ENCODE results near the gene MAX.
"Not testable (repeated sequence)": the region's sequence is repeated elsewhere in the genome, so short reads cannot be mapped to it uniquely, and the experiment has no call there.

Gene MAX

DNA sequence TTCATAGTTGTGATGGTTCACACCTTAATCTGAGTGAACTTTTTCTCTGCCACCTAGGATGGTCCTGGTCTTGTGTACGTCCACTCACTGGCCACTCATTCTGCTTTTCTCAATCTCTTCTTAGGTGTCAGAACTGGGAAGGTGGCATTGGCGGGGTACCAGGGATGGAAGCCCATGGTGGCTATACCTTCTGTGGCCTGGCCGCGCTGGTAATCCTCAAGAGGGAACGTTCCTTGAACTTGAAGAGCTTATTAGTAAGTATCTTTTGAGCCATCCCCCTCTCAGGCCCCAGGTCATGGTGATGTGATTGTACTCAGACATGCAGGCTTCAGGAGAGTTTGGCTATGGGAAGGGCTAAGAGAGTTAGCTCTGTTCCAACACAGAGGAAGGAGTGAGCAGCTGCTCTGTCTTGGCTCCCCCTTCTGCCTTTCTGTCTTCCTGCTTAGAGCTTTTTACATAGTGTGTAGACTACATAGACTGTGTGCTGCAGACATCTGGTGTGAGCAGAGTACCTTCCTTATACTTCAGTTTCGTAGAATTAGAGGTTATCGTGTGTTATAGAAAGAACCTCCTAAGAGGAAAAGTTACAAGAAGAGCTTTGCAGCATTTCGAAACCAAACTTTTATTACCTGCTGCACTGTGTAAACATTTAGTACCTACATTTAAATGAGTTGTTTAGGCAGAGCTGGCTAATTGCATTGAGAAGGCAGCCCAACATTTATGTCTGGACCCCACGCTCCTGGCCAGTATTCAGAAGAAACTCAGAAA, 61.5 kb downstream of the MAX start:
- Histone ChIP-seq H3K4me1 (no peaks in the 10 kb centered on the region), H3K4me3 (ENCODE audit: low read depth, low read length) (no peak overlapping the region), H3K27me3 (no peaks in the 10 kb centered on the region), H3K9me3 (no peaks in the 10 kb centered on the region), H3K36me3 (peaks cover 7% of the 10 kb centered on the region)
- DNase-seq = no peak
- TF ChIP-seq, protein P1, sequence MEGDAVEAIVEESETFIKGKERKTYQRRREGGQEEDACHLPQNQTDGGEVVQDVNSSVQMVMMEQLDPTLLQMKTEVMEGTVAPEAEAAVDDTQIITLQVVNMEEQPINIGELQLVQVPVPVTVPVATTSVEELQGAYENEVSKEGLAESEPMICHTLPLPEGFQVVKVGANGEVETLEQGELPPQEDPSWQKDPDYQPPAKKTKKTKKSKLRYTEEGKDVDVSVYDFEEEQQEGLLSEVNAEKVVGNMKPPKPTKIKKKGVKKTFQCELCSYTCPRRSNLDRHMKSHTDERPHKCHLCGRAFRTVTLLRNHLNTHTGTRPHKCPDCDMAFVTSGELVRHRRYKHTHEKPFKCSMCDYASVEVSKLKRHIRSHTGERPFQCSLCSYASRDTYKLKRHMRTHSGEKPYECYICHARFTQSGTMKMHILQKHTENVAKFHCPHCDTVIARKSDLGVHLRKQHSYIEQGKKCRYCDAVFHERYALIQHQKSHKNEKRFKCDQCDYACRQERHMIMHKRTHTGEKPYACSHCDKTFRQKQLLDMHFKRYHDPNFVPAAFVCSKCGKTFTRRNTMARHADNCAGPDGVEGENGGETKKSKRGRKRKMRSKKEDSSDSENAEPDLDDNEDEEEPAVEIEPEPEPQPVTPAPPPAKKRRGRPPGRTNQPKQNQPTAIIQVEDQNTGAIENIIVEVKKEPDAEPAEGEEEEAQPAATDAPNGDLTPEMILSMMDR (IDR thresholded peaks at IDR 0.05; ENCODE audit: low read depth, low read length) = no peak

DNA sequence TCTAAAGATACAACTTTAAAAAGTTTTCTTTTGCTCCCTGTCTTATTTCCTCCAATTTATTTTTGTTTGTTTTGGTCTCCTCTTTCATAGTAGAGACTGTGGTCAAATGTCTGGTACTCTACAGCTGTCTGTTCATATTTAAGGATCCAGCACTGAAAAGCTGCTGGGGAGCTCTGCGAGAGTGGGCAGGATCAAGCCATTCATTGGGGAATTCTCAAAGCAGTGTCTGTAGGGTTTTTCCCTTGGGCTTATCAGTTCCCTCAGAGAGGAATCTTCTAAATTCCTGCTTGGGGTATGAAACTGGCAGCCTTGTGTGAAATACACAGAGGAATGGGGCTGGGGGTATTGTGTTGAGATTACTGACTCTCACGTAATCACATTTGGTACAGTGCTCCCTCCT, 63.4 kb downstream of the MAX start:
- H3K27me3 ChIP-seq = no peaks in the 10 kb centered on the region
- no peak for DNase-seq
- H3K4me1 ChIP-seq = peaks cover 11% of the 10 kb centered on the region
- H3K36me3 ChIP-seq = peaks cover 7% of the 10 kb centered on the region
- no peak overlapping the region for H3K4me3 ChIP-seq (ENCODE audit: low read depth, low read length)
- TF ChIP-seq, protein P1 (IDR thresholded peaks at IDR 0.05; ENCODE audit: low read depth, low read length) = no peak
- no peaks in the 10 kb centered on the region for H3K9me3 ChIP-seq

DNA sequence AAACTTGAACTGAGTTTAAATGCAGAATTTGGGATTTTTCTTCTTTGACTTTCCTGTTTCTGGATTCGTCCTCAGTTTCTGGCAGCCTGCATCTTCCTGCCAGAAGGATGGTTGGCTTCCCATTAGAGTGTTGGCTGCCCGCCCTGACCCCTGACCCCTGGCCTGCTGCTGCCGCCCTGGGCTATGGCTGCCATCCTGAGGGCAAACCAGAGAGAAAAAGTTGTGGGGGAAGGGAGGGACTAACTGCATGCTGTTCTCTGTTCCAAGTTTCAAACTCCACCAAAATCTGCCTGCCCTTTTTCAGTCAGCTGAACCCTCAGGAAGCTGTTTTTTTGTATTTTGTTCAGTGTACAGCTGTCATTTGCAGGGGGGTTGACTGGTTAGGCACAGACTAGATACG, 67.3 kb downstream of the MAX start:
- no peaks in the 10 kb centered on the region for H3K27me3 ChIP-seq
- no peak overlapping the region for H3K4me3 ChIP-seq (ENCODE audit: low read depth, low read length)
- H3K9me3 ChIP-seq = no peaks in the 10 kb centered on the region
- peaks cover 15% of the 10 kb centered on the region for H3K36me3 ChIP-seq
- peaks cover 11% of the 10 kb centered on the region for H3K4me1 ChIP-seq
- TF ChIP-seq, protein P1 (IDR thresholded peaks at IDR 0.05; ENCODE audit: low read depth, low read length) = no peak
- DNase-seq = peak; percentile 55

DNA sequence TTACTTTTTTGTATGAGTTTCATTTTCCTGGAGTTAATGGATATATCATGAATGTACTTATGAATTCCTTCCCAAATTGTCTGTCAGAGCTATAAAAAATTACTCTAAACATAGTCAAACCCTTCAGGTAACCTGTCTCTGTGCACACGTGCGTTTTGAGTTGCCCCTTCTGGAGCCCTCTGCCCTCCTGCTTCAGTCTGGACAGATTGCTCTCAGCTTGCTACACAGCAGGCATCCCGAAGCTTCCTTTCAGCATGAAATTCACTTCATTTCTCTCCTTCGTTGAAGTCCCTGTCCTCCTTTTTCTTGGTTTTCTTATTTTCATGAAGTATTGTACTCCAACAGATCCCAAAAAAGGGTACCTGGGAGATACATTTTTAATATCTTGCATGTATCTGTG, 68.3 kb downstream of the MAX start:
- no peaks in the 10 kb centered on the region for H3K27me3 ChIP-seq
- DNase-seq = no peak
- TF ChIP-seq, protein P1 (IDR thresholded peaks at IDR 0.05; ENCODE audit: low read depth, low read length) = no peak
- H3K9me3 ChIP-seq = no peaks in the 10 kb centered on the region
- H3K36me3 ChIP-seq = peaks cover 19% of the 10 kb centered on the region
- H3K4me1 ChIP-seq = peaks cover 11% of the 10 kb centered on the region
- H3K4me3 ChIP-seq (ENCODE audit: low read depth, low read length) = no peak overlapping the region

DNA sequence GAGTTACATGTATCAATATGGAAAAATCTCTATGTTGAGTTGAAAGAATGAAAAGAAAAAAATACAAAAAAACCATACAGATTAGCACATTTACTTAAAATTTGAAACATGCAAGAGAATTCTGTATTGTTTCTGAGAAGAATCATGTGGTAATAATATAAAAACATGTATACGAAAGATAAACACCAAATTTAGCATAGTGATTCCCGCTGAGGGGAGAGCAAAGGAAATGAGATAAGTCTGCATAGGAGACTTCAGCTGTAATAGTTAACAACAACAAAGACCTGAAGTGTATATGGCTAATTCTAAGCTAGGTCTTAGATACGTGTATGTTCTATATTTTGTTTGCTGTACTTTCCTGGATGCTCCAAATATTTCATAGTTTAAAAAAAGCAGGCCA, 69.1 kb downstream of the MAX start:
- DNase-seq = no peak
- no peaks in the 10 kb centered on the region for H3K9me3 ChIP-seq
- peaks cover 11% of the 10 kb centered on the region for H3K4me1 ChIP-seq
- no peak overlapping the region for H3K4me3 ChIP-seq (ENCODE audit: low read depth, low read length)
- H3K36me3 ChIP-seq = peaks cover 19% of the 10 kb centered on the region
- TF ChIP-seq, protein P1 (IDR thresholded peaks at IDR 0.05; ENCODE audit: low read depth, low read length) = no peak
- H3K27me3 ChIP-seq = no peaks in the 10 kb centered on the region

DNA sequence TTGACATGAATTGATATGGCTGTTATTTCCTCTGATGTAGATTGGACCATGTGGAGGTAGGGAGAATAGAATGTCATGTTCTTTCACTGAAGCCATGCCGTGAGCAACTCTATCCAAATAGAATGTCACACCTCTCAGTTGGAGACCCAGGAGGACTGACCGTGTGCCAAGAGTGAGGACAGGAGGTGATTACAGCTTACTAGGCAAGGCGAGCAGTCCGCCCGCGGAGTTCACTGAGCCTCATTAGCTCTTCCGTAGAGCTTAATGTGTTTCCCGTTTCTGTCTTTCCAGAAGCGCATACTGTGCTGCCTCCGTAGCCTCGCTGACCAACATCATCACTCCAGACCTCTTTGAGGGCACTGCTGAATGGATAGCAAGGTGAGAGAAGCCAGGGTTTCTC, 70.0 kb downstream of the MAX start:
- Histone ChIP-seq H3K4me1 (peaks cover 11% of the 10 kb centered on the region), H3K36me3 (peaks cover 26% of the 10 kb centered on the region), H3K27me3 (no peaks in the 10 kb centered on the region), H3K9me3 (no peaks in the 10 kb centered on the region), H3K4me3 (ENCODE audit: low read depth, low read length) (no peak overlapping the region)
- DNase-seq = no peak
- TF ChIP-seq, protein P1 (IDR thresholded peaks at IDR 0.05; ENCODE audit: low read depth, low read length) = no peak

DNA sequence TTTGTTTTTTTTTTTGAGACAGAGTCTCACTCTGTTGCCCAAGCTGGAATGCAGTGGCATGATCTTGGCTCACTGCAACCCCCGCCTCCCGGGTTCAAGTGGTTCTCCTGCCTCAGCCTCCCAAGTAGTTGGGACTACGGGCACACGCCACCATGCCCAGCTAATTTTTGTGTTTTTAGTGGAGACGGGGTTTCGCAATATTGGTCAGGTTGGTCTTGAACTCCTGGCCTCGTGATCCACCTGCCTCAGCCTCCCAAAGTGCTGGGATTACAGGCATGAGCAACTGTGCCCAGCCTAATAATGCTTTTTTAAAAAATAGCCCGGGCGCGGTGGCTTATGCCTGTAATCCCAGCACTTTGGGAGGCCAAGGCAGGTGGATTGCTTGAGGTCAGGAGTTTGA, 71.0 kb downstream of the MAX start:
- not testable (repeated sequence) for H3K9me3 ChIP-seq; DNase-seq; H3K27me3 ChIP-seq; H3K4me3 ChIP-seq (ENCODE audit: low read depth, low read length)
- Histone ChIP-seq H3K36me3 (peaks cover 26% of the 10 kb centered on the region), H3K4me1 (peaks cover 11% of the 10 kb centered on the region)

Data from BE2C (cell line).